HepG2 (cell line): ENCODE data around the gene FMNL2. TPM values are rescaled to one million over a fixed set of nuclear protein-coding genes. Genes with fewer than 3 reads are reported as not detected.

Experiments used
- ARNT ChIP-seq: fragments of 450-650 bp; IDR thresholded peaks from 2 replicates; pipeline ENCODE4 v1.6.1; 2017
- BHLHE40 ChIP-seq: IDR thresholded peaks from 2 replicates; pipeline ENCODE4 v1.6.1; 2011; ENCODE audit warnings: low read length, improper control_type of control experiment
- CREB1 ChIP-seq, 2 experiments: fragments of 450-650 bp in 1 of 2; IDR thresholded peaks; 2 replicates each; pipeline ENCODE4 v1.6.1; 2016 to 2017; ENCODE audit warnings: control low read depth in 1 of 2, mild to moderate bottlenecking in 1 of 2, missing compliant biosample characterization in 1 of 2, missing genetic modification characterization in 1 of 2
- FOXM1 ChIP-seq: sonication (generic); formaldehyde crosslinking; IDR thresholded peaks from 2 replicates; pipeline ENCODE4 v1.5.0; 2020; ENCODE audit warnings: missing genetic modification reagents
- KDM4B ChIP-seq: sonication (generic); formaldehyde crosslinking; IDR thresholded peaks from 2 replicates; pipeline ENCODE4 v1.4.0; 2020; ENCODE audit warnings: missing genetic modification reagents
- LCORL ChIP-seq, 2 experiments: fragments of 450-650 bp in 1 of 2; sonication (generic) in 1 of 2; formaldehyde crosslinking in 1 of 2; IDR thresholded peaks; 2 replicates each; pipeline versions ENCODE4 v1.5.0 to v1.6.1; 2017 to 2020; ENCODE audit warnings: antibody characterized with exemption in 1 of 2, missing genetic modification reagents in 1 of 2
- MZF1 ChIP-seq: sonication (generic); formaldehyde crosslinking; IDR thresholded peaks from 2 replicates; pipeline ENCODE4 v1.8.1; 2023; ENCODE audit warnings: mild to moderate bottlenecking, missing genetic modification reagents, borderline replicate concordance
- NFE2L2 ChIP-seq: fragments of 150-350 bp; IDR thresholded peaks from 2 replicates; pipeline ENCODE4 v1.6.1; 2014; ENCODE audit warnings: low read length
- PHB2 ChIP-seq: fragments of 450-650 bp; IDR thresholded peaks from 2 replicates; pipeline ENCODE4 v1.6.1; 2018; ENCODE audit not compliant: partially characterized antibody
- REXO4 ChIP-seq: sonication (generic); formaldehyde crosslinking; IDR thresholded peaks from 2 replicates; pipeline ENCODE4 v1.8.0; 2022; ENCODE audit warnings: missing genetic modification reagents, mild to moderate bottlenecking, borderline replicate concordance
- SATB2 ChIP-seq: sonication (generic); formaldehyde crosslinking; IDR thresholded peaks from 2 replicates; pipeline ENCODE4 v1.5.0; 2020; ENCODE audit warnings: missing genetic modification reagents
- TAF15 ChIP-seq: fragments of 200-400 bp; formaldehyde crosslinking; IDR thresholded peaks from one replicate; pipeline ENCODE4 v1.6.1; 2018; ENCODE audit warnings: mild to moderate bottlenecking, low read depth, low read length; ENCODE audit not compliant: poor library complexity, severe bottlenecking
- ZBTB20 ChIP-seq: sonication (generic); formaldehyde crosslinking; IDR thresholded peaks from 2 replicates; pipeline ENCODE4 v1.8.1; 2023; ENCODE audit warnings: missing genetic modification reagents, low read depth, mild to moderate bottlenecking, borderline replicate concordance
- ZBTB3 ChIP-seq: sonication (generic); formaldehyde crosslinking; IDR thresholded peaks from 2 replicates; pipeline ENCODE4 v1.4.0; 2020; ENCODE audit warnings: low read depth, mild to moderate bottlenecking, moderate library complexity, missing genetic modification reagents, borderline replicate concordance
- ZNF33A ChIP-seq: sonication (generic); formaldehyde crosslinking; IDR thresholded peaks from 2 replicates; pipeline ENCODE4 v1.5.1; 2020; ENCODE audit warnings: missing genetic modification reagents, mild to moderate bottlenecking, moderate library complexity, borderline replicate concordance
- polyA plus RNA-seq, 8 experiments: library from polyadenylated mRNA; depleted of rRNA in 3 of 8; stranded (reverse) in 7 of 8; unstranded in 1 of 8; fragments of >200 nt; fragmentation: Illumina TruSeq in 4 of 8; extraction: Trizol in 4 of 8; gene quantifications; 2 replicates each; pipeline versions ENCODE4 v1.2.1 to v1.2.3, GENCODE V29; 2011 to 2016; ENCODE audit warnings: low read depth in 4 of 8, missing spikeins in 1 of 8, mixed read lengths in 1 of 8; ENCODE audit not compliant: insufficient read depth in 1 of 8
- total RNA-seq, 5 experiments: library from RNA; depleted of rRNA; stranded (reverse); fragments of >200 nt; fragmentation: Illumina TruSeq; extraction: Trizol; gene quantifications; 2 replicates each; pipeline ENCODE4 v1.2.3, GENCODE V29; 2016; ENCODE audit warnings: low read depth in 1 of 5
- TF ChIP-seq, protein P1 (sequence below): IDR thresholded peaks from 2 replicates; pipeline ENCODE4 v1.4.0; 2020; ENCODE audit warnings: mild to moderate bottlenecking, missing genetic modification reagents
- TF ChIP-seq, protein P2 (sequence below): sonication (generic); formaldehyde crosslinking; IDR thresholded peaks from 2 replicates; pipeline ENCODE4 v1.4.0; 2020; ENCODE audit warnings: mild to moderate bottlenecking, missing genetic modification reagents
- TF ChIP-seq, protein P3 (sequence below): IDR thresholded peaks from 2 replicates; pipeline ENCODE4 v1.6.1; 2012; ENCODE audit warnings: low read depth, low read length, improper control_type of control experiment
- TF ChIP-seq, protein P4 (sequence below): sonication (generic); formaldehyde crosslinking; conservative IDR thresholded peaks from 2 replicates; pipeline ENCODE4 v1.8.0; 2022; ENCODE audit warnings: mild to moderate bottlenecking, moderate library complexity, missing genetic modification reagents

The FMNL2 gene
- total and polyA plus RNA-seq, 2 of the 13 experiments (the other 11 are each of a cell fraction or from before 2014, with no cell fraction given), result 66.5 to 67.7 TPM

DNA sequence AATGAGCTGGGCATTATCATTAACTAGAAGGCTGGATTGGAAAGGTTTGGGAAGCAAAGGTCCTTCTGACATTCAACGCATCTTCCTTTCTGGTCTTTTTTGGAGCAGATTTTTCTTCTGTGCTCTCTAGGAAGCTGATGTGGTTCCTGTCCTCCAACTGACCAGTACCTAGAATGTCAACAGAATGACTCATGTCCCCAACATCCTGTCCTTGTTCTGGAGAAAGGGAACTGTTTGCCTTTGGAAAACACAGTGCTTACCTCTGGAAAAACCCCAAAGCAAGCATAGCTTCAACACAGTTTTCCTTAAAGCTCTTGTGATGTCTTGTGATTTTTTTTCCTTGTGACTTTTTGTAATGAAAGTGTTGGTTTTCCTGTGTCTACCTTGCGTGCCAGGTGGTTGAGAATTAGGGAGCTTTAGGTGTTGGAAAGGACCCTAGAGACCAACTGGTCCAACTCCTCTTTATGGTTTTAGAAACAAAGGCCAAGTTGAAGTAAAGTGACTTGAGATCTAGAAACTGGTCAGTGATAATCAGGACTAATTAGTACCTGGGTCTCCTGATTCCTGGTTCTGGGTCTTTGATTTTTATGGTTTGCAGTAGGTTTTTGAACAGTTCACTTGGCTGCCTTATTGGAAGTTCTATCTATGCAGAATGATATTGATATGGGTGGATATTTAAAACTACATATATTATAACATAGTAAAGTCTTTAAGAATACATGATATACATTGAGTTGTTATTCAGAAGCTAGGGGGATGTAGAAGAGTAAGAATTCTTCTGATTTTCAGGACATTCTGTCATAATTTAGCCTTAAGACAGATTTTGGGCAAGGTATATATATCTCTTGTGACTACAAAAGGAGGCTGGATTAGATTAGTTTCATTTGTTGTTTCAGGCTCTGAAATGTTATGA is 70.5 kb downstream of the FMNL2 start (continued):
- TF ChIP-seq, protein P1, sequence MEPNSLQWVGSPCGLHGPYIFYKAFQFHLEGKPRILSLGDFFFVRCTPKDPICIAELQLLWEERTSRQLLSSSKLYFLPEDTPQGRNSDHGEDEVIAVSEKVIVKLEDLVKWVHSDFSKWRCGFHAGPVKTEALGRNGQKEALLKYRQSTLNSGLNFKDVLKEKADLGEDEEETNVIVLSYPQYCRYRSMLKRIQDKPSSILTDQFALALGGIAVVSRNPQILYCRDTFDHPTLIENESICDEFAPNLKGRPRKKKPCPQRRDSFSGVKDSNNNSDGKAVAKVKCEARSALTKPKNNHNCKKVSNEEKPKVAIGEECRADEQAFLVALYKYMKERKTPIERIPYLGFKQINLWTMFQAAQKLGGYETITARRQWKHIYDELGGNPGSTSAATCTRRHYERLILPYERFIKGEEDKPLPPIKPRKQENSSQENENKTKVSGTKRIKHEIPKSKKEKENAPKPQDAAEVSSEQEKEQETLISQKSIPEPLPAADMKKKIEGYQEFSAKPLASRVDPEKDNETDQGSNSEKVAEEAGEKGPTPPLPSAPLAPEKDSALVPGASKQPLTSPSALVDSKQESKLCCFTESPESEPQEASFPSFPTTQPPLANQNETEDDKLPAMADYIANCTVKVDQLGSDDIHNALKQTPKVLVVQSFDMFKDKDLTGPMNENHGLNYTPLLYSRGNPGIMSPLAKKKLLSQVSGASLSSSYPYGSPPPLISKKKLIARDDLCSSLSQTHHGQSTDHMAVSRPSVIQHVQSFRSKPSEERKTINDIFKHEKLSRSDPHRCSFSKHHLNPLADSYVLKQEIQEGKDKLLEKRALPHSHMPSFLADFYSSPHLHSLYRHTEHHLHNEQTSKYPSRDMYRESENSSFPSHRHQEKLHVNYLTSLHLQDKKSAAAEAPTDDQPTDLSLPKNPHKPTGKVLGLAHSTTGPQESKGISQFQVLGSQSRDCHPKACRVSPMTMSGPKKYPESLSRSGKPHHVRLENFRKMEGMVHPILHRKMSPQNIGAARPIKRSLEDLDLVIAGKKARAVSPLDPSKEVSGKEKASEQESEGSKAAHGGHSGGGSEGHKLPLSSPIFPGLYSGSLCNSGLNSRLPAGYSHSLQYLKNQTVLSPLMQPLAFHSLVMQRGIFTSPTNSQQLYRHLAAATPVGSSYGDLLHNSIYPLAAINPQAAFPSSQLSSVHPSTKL (CRISPR knock-in tag), result peak; percentile 99
- TF ChIP-seq, protein P2, sequence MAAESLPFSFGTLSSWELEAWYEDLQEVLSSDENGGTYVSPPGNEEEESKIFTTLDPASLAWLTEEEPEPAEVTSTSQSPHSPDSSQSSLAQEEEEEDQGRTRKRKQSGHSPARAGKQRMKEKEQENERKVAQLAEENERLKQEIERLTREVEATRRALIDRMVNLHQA (CRISPR knock-in tag), result no peak
- peak; percentile 68; the same call in 1 of the 2 replicates for TF ChIP-seq ZBTB20 (CRISPR knock-in tag)
- no peak for TF ChIP-seq TAF15
- TF ChIP-seq SATB2, result no peak
- no peak for TF ChIP-seq CREB1 (IDR thresholded peaks at IDR 0.05)
- peak; percentile 76 for TF ChIP-seq CREB1 (CRISPR knock-in tag; IDR thresholded peaks at IDR 0.05)
- TF ChIP-seq, protein P3, sequence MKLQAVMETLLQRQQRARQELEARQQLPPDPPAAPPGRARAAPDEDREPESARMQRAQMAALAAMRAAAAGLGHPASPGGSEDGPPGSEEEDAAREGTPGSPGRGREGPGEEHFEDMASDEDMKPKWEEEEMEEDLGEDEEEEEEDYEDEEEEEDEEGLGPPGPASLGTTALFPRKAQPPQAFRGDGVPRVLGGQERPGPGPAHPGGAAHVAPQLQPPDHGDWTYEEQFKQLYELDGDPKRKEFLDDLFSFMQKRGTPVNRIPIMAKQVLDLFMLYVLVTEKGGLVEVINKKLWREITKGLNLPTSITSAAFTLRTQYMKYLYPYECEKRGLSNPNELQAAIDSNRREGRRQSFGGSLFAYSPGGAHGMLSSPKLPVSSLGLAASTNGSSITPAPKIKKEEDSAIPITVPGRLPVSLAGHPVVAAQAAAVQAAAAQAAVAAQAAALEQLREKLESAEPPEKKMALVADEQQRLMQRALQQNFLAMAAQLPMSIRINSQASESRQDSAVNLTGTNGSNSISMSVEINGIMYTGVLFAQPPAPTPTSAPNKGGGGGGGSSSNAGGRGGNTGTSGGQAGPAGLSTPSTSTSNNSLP, result peak; percentile 42; the same call in 1 of the 2 replicates
- 0 out of 2 replicates have a peak, but pooled peaks have one; percentile 70 for TF ChIP-seq ZBTB3
- TF ChIP-seq, protein P4, sequence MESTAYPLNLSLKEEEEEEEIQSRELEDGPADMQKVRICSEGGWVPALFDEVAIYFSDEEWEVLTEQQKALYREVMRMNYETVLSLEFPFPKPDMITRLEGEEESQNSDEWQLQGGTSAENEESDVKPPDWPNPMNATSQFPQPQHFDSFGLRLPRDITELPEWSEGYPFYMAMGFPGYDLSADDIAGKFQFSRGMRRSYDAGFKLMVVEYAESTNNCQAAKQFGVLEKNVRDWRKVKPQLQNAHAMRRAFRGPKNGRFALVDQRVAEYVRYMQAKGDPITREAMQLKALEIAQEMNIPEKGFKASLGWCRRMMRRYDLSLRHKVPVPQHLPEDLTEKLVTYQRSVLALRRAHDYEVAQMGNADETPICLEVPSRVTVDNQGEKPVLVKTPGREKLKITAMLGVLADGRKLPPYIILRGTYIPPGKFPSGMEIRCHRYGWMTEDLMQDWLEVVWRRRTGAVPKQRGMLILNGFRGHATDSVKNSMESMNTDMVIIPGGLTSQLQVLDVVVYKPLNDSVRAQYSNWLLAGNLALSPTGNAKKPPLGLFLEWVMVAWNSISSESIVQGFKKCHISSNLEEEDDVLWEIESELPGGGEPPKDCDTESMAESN (CRISPR knock-in tag), result no peak
- TF ChIP-seq MZF1 (CRISPR knock-in tag), result no peak
- no peak for TF ChIP-seq NFE2L2
- no peak for TF ChIP-seq FOXM1 (CRISPR knock-in tag)
- TF ChIP-seq ZNF33A, result 0 out of 2 replicates have a peak, but pooled peaks have one; percentile 62
- no peak for TF ChIP-seq ARNT
- no peak for TF ChIP-seq LCORL (IDR thresholded peaks at IDR 0.05)
- TF ChIP-seq LCORL (CRISPR knock-in tag; IDR thresholded peaks at IDR 0.05), result peak; percentile 68; the same call in 1 of the 2 replicates
- TF ChIP-seq KDM4B (CRISPR knock-in tag), result peak; percentile 79; the same call in 1 of the 2 replicates
- no peak for TF ChIP-seq PHB2
- TF ChIP-seq REXO4, result no peak
- TF ChIP-seq BHLHE40, result peak; percentile 4; the same call in 1 of the 2 replicates
